Left renal pelvis (tissue), 4 donors: ENCODE data around the gene VBP1. TPM values are rescaled to one million over a fixed set of nuclear protein-coding genes. Genes with fewer than 3 reads are reported as not detected.
"Not testable (repeated sequence)": the region's sequence is repeated elsewhere in the genome, so short reads cannot be mapped to it uniquely, and the experiment has no call there.

Experiments
- DNase-seq, 4 donors: peaks; one replicate each; pipeline ENCODE4 v3.0.0-alpha.2; 2013; ENCODE audit warnings: low read depth in 4 of 4, low spot score in 3 of 4
- polyA plus RNA-seq, 4 donors: library from polyadenylated mRNA; unstranded; fragments of 120-200 nt; gene quantifications; one replicate each; pipeline ENCODE4 v1.2.1, GENCODE V29; 2013; ENCODE audit not compliant: insufficient read length in 4 of 4

Gene VBP1
- 100 to 1,000 TPM in 1 of 4 donors, 10 to 100 TPM in 3; 75.3 to 119 (median 82.7) TPM for polyA plus RNA-seq

GRCh38 chrX:155216179-155216939, at the start of gene VBP1:
Gene VBP1, plus strand, starts transcription at chrX:155216460. Its CDS starts 23 bp downstream, at chrX:155216483.
- DNase-seq = peak; percentile 68 to 86 (median 78)

GRCh38 chrX:155169881-155170280, 46.4 kb upstream of the VBP1 start:
- DNase-seq = no peak

GRCh38 chrX:155179346-155179997, 36.8 kb upstream of the VBP1 start:
- no peak for DNase-seq

- DNase-seq = no peak
Observed at GRCh38 chrX:155188786-155189185, 27.5 kb upstream of the VBP1 start.

- no peak for DNase-seq
Observed at GRCh38 chrX:155211208-155211607, 5.1 kb upstream of the VBP1 start.

- DNase-seq = no peak
Observed at GRCh38 chrX:155213731-155214130, 2.5 kb upstream of the VBP1 start.

GRCh38 chrX:155215443-155216178, 649 bp upstream of the VBP1 start:
- DNase-seq = no peak

GRCh38 chrX:155216940-155217440, 730 bp downstream of the VBP1 start:
- DNase-seq = peak in 1 of 4 donors; percentile 24

- no peak for DNase-seq
Observed at GRCh38 chrX:155218777-155219176, 2.5 kb downstream of the VBP1 start.

- DNase-seq = no peak
Observed at GRCh38 chrX:155221351-155221750, 5.1 kb downstream of the VBP1 start.

- DNase-seq = not testable (repeated sequence)
Observed at GRCh38 chrX:155223746-155224145, 7.5 kb downstream of the VBP1 start.

GRCh38 chrX:155225774-155226173, 9.5 kb downstream of the VBP1 start:
- DNase-seq = no peak

GRCh38 chrX:155231163-155231562, 14.9 kb downstream of the VBP1 start:
- no peak for DNase-seq

- no peak for DNase-seq
Observed at GRCh38 chrX:155235891-155236290, 19.6 kb downstream of the VBP1 start.

- DNase-seq = no peak
Observed at GRCh38 chrX:155237719-155238118, 21.5 kb downstream of the VBP1 start.

- DNase-seq = no peak
Observed at GRCh38 chrX:155242300-155242699, 26.0 kb downstream of the VBP1 start.

GRCh38 chrX:155246748-155247147, 30.5 kb downstream of the VBP1 start:
- no peak for DNase-seq

- DNase-seq = no peak
Observed at GRCh38 chrX:155247497-155247896, 31.2 kb downstream of the VBP1 start.

GRCh38 chrX:155251391-155251790, 35.1 kb downstream of the VBP1 start:
- no peak for DNase-seq

GRCh38 chrX:155259752-155260151, 43.5 kb downstream of the VBP1 start:
- DNase-seq = no peak
